Epithelial cell of prostate (primary cell): ENCODE measurements around the gene CRYBB3.
"Not testable (repeated sequence)": the region's sequence is repeated elsewhere in the genome, so short reads cannot be mapped to it uniquely, and the experiment has no call there.

Source experiments
- DNase-seq: peaks from one replicate; pipeline ENCODE4 v3.0.0-alpha.2; 2011; ENCODE audit warnings: low read depth, low spot score
- H3K27ac ChIP-seq: fragments of 450-650 bp; 2 replicates; pipeline ENCODE4 v1.5.1; 2017; ENCODE audit warnings: mild to moderate bottlenecking

The CRYBB3 gene

DNA sequence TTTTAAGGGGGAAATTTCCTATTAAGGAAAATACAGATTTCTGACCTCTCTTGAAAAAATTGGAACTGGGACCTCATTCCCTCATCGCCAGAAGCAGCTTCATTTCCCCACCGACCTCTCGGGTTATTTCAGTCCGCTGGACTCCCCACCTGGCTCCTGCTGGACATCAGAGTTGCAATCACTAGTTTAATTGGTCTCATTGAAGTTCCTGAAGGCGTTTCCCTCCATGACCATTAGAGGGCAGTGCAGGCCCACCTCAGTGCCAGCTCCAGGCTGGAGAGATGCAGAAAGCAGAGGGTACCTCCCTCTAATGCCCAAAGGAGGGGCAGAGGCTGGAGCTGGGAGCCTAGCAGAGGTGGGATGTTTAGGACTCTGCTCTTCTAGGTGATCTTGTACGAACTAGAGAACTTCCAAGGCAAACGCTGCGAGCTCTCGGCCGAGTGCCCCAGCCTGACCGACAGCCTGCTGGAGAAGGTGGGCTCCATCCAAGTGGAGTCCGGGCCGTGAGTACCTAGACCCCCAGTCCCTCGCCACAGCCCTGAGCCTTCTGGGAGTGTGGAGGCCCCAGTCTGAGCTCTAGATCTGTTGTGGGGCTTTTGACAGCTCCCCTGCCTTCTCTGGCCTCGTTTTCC lies 2.7 kb downstream of the CRYBB3 start:
- H3K27ac ChIP-seq, result no peak overlapping the region
- no peak for DNase-seq

DNA sequence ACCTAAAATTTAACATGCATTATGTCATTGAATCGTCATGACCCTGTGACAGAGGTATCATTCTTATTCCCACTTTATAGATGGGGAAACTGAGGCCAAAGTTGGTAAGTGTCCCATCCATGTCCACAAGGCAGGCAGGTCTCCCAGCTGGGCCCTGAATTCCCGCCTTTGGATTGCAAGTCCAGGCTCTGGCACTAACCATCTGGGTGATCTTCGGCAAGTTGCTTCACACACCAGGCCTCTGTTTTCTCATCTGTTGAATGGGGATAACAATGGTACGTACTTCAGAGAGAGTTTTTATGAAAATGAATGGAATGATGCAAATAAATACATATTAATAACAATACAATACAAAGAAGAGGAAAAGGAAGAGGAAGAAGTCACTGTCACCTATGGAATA lies 3.4 kb downstream of the CRYBB3 start:
- no peak for DNase-seq
- H3K27ac ChIP-seq, result no peak overlapping the region

- not testable (repeated sequence) for H3K27ac ChIP-seq, DNase-seq
These were observed 4.9 kb downstream of the CRYBB3 start for GRCh38 chr22:25204547-25204946.

GRCh38 chr22:25205847-25206246 lies 6.2 kb downstream of the CRYBB3 start:
- no peak overlapping the region for H3K27ac ChIP-seq
- no peak for DNase-seq

DNA sequence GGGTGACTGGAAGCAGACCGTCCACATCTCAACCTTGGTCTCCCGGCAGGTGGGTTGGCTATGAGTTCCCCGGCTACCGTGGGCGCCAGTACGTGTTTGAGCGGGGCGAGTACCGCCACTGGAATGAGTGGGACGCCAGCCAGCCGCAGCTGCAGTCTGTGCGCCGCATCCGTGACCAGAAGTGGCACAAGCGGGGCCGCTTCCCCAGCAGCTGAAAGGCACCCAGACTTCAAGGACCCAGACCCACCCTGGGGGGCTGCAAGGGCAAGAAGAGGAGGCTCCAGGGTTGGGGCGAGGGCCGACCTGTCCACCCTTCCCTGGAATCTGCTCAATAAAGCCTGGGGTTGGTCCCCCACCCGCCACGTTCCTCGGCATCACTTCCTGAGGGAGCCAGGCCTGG lies 7.3 kb downstream of the CRYBB3 start:
- DNase-seq, result no peak
- no peak overlapping the region for H3K27ac ChIP-seq

- H3K27ac ChIP-seq, result no peak overlapping the region
- DNase-seq, result no peak
These were observed 8.0 kb downstream of the CRYBB3 start for GRCh38 chr22:25207553-25208157.

DNA sequence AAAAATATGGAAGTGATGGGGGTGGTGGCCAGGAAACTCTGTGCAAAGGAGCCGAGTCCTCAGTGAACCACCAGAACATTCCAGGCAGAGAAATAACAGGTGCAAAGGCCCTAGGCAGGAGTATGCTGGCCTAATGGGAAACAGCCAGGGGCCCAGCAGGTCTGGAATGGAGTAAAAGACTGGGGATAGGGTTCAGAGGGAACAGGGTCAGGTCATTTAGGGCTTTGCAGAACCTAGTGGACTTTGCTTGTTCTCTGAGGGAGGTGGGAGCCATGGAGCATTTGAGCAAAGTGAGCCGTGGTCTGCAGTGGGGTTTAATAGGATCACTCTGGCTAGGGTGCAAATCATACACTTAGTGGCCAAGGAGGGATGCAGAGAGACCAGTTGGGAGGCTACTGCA lies 8.7 kb downstream of the CRYBB3 start:
- no peak overlapping the region for H3K27ac ChIP-seq
- DNase-seq, result no peak

- no peak overlapping the region for H3K27ac ChIP-seq
- no peak for DNase-seq
These were observed 9.3 kb downstream of the CRYBB3 start for GRCh38 chr22:25208743-25209505.

DNA sequence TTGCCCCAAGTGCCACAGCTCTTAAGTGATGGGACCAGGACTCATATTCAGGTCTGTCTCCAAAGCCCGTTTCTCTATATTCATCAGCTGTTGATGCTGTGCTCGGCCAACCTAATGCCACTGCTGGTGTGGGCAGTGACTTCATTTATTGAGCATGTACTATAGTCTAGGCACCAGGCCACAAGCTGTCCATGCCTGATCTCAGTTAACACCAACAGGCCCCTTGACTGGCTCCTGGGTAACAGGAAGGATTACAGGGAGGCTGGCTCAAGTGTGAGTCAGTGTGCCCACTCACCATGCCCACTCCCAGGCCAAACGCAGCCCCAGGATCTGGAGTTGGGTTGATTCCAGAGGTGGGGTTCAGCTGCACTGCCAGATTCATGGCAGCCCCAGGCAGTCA lies 11.1 kb downstream of the CRYBB3 start:
- no peak overlapping the region for H3K27ac ChIP-seq
- no peak for DNase-seq

DNA sequence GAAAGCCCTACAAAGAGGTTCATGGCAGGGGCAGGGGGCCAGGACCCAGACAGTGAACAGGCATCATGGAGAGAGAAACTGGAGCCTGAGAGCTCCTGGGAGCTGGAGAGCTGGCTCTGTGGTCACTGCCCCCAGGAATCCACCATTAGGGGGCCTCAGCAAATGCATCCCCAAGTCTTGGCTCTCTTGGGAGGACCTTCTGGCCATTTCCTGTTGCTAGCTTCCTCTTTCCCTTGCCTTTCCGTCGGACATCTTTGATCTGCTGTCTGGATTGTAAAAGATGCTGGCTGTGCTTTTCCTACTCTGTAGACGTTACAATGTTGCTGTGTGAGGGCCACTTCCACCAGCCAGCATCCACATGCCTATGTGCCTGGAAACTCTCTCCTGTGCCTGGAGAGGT lies 12.7 kb downstream of the CRYBB3 start:
- no peak for DNase-seq
- no peak overlapping the region for H3K27ac ChIP-seq

- no peak for DNase-seq
- H3K27ac ChIP-seq, result no peak overlapping the region
These were observed 13.6 kb downstream of the CRYBB3 start for GRCh38 chr22:25213221-25213620.

GRCh38 chr22:25216230-25216629 lies 16.6 kb downstream of the CRYBB3 start:
- H3K27ac ChIP-seq, result no peak overlapping the region
- DNase-seq, result no peak

GRCh38 chr22:25219211-25219689 lies 19.6 kb downstream of the CRYBB3 start, which contains the start of gene CRYBB2:
CRYBB2 (plus strand) TSS chr22:25219639; CDS start chr22:25221430, 1,791 bp downstream.
- no peak within 1 kb of the TSS for H3K27ac ChIP-seq
- no peak for DNase-seq

DNA sequence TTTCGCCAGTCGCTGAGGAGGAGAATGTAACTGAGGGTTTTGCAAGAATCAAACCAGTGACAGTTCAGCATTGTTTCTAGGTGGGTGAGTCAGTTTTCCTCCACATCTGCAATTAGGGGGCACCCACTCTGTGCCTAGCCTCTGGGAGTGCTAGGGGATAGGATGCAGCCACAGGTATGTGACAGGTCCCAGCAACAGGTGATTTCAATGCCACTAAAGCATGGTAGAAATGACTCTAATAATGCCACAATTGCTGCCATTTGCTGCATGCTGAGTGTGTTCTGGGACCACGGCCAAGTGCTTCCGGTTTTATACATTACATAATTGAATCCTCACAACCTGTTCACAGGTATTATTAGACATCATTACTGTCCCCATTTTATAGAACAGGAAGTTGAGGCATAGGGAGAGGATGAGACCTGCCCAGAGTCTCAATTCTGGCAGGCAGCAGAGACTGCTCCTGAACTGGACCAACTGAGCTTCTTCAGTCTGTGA lies 20.3 kb downstream of the CRYBB3 start:
- H3K27ac ChIP-seq, result no peak overlapping the region
- no peak for DNase-seq

DNA sequence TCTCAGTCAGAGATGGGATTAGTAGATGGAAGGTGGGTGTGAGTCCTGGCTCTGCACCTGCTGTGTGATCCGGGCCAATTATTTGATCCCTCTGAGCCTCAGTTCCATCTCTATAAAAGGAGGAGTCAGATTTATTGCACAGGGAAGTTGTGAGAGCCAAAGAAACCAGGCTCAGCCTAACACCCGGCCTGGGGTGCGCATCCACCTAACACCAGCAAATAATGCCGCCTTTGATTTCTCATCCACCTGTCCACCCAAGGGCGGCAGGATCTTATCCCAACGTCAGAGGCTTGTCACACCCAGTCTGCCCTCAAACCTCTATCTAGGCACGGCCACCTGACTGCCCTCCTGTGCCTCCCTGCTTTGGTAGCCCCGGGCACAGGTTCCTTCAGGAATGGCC lies 22.1 kb downstream of the CRYBB3 start:
- DNase-seq, result no peak
- H3K27ac ChIP-seq, result no peak overlapping the region

DNA sequence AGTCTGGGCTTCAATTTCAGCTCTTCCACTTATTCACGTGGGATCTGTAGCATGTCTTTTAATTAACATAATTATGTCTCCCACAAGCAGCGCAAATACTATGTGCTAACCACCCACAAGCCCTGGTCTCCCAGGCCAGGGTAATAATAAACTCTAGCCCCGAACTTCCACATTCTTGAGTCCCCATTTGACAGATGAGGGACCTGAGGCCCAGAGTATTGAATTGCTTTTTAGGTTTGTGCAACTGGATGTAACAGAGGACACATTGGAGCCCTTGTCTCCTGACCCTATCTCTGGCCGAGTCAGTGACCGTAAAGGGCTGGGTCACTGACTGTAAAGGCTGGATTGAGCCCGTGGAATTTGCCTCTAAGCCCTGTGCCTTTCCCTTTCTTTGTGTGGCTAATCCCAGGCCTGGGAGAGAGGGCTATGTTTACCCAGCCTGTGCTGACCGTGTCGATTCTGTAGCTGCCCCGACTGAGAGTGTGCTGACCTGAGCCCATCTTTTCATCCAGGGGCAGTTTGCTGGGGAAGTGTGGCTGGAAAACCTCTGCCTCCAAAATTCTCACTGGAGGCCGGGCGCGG lies 23.7 kb downstream of the CRYBB3 start:
- H3K27ac ChIP-seq, result no peak overlapping the region
- DNase-seq, result no peak

DNA sequence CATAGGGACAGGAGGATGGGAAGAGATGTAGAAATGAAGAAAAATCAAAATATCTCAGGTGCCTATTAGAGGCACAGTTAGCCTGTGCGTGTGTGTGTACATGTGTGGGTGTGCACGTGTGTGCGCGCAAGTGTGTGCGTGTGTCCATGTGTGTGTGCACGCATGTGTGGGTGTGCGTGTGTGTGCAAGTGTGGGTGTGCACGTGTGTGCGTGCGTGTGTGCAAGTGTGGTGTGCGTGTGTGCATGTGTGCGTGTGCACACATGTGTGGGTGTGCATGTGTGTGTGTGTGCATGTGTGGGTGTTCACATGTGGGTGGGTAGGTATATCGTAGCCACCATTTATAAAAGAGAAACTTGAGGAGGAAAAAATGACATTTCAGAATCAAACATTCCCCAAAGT lies 29.2 kb downstream of the CRYBB3 start:
- no peak overlapping the region for H3K27ac ChIP-seq
- DNase-seq, result no peak

- not testable (repeated sequence) for H3K27ac ChIP-seq, DNase-seq
These were observed 31.1 kb downstream of the CRYBB3 start for GRCh38 chr22:25230760-25231159.

GRCh38 chr22:25232301-25232700 lies 32.6 kb downstream of the CRYBB3 start:
- DNase-seq, result peak; percentile 40
- peak overlapping the region; percentile 50 for H3K27ac ChIP-seq

- not testable (repeated sequence) for DNase-seq, H3K27ac ChIP-seq
These were observed 34.0 kb downstream of the CRYBB3 start for GRCh38 chr22:25233706-25234105.
